ENCODE data around the gene SARS1. TPM values are rescaled to one million over a fixed set of nuclear protein-coding genes. Genes with fewer than 3 reads are reported as not detected.

SARS1 gene
- total and polyA plus RNA-seq, 2 of the 8 experiments (the other 6 are each of a cell fraction or from before 2014, with no cell fraction given) = 83.1 to 146 TPM

- H3K56ac ChIP-seq (replicated peaks; ENCODE audit: insufficient read length, low read depth, low read length) = no peak overlapping the region
- H3K27ac ChIP-seq (ENCODE audit: low read depth, low read length) = no peak overlapping the region
- H3K14ac ChIP-seq (ENCODE audit: insufficient read length) = no peak overlapping the region
- H2AFZ ChIP-seq (ENCODE audit: low read length) = no peak overlapping the region
- TF ChIP-seq TEAD4 (IDR thresholded peaks at IDR 0.05; ENCODE audit: low read depth, low read length) (no peak), POLR2A (IDR thresholded peaks at IDR 0.05; ENCODE audit: control extremely low read depth in 1 of 2, low read depth in 2 of 2, low read length in 2 of 2) (no peak), RAD21 (IDR thresholded peaks at IDR 0.05 in 1 of 2, conservative IDR thresholded peaks at IDR 0.05 in 1 of 2; ENCODE audit: low read depth in 2 of 2, low read length in 2 of 2) (no peak), SIRT6 (IDR thresholded peaks at IDR 0.05; ENCODE audit: low read length) (no peak), YY1 (IDR thresholded peaks at IDR 0.05; ENCODE audit: low read depth, low read length) (no peak), HDAC6 (IDR thresholded peaks at IDR 0.05; ENCODE audit: low read depth, low read length) (no peak)
- H2BK12ac ChIP-seq (ENCODE audit: low read depth, low read length) = no peak overlapping the region
- H3K79me1 ChIP-seq (ENCODE audit: low read depth, low read length) = no peaks in the 10 kb centered on the region
- no peaks in the 10 kb centered on the region for H3K79me2 ChIP-seq (ENCODE audit: control insufficient read depth in 1 of 2, insufficient read depth in 2 of 2, low read length in 2 of 2)
- FAIRE-seq = no peak
- H3K4me1 ChIP-seq (replicated peaks in 1 of 4; ENCODE audit: control insufficient read depth in 3 of 4, insufficient read depth in 4 of 4, low read length in 3 of 4) = peaks cover 0 to 5% (median 1%) of the 10 kb centered on the region in 4 experiments; a peak in 4 of 7 replicates
- no peak overlapping the region for H2BK15ac ChIP-seq (ENCODE audit: low read length)
- H2AK5ac ChIP-seq (ENCODE audit: low read depth, low read length) = no peak overlapping the region
- ChIA-PET CTCF (ENCODE audit: partially characterized antibody) (interaction anchor here (1.1 to 1.9 kb wide), 6 partner anchors 8 to 260 kb away, joined by 3 to 7 read pairs (median 4); no protein-coding TSS in a partner anchor), POLR2A (ENCODE audit: partially characterized antibody) (no interaction called here)
- H3K4me2 ChIP-seq (ENCODE audit: insufficient read depth in 1 of 2, low read depth in 2 of 2, low read length in 2 of 2) = no peak overlapping the region
- H4K91ac ChIP-seq (replicated peaks; ENCODE audit: insufficient read length, low read length) = no peak overlapping the region
- H2BK20ac ChIP-seq (ENCODE audit: low read length) = no peak overlapping the region
- H4K8ac ChIP-seq (ENCODE audit: extremely low read depth, insufficient read depth, low read length) = no peak overlapping the region
- DNase-seq (ENCODE audit: low read depth in 1 of 2, low spot score in 2 of 2) = no peak
- H4K5ac ChIP-seq (ENCODE audit: insufficient read length, low read depth, low read length) = no peak overlapping the region
- no peak overlapping the region for H3K4ac ChIP-seq (replicated peaks; ENCODE audit: insufficient read length, low read depth, low read length)
- no peaks in the 10 kb centered on the region for H3K27me3 ChIP-seq (replicated peaks in 1 of 4; ENCODE audit: control insufficient read depth in 3 of 4, extremely low read depth in 1 of 4, insufficient read depth in 3 of 4, low read length in 3 of 4)
- H3K23ac ChIP-seq (ENCODE audit: insufficient read length) = no peak overlapping the region
- no peaks in the 10 kb centered on the region for H3K9me3 ChIP-seq (ENCODE audit: insufficient read depth in 2 of 2, low read depth in 1 of 2, low read length in 1 of 2)
- no peak overlapping the region for H2BK120ac ChIP-seq (replicated peaks; ENCODE audit: low read depth, low read length)
- H3K4me3 ChIP-seq (ENCODE audit: extremely low read depth in 1 of 4, insufficient read depth in 2 of 4, low read depth in 3 of 4, low read length in 4 of 4) = no peak overlapping the region
- no peak overlapping the region for H2BK5ac ChIP-seq (ENCODE audit: low read depth, low read length)
- peaks cover 0 to 7% of the 10 kb centered on the region in 2 experiments for H4K20me1 ChIP-seq (replicated peaks in 1 of 2; ENCODE audit: control insufficient read depth in 1 of 2, insufficient read depth in 2 of 2, low read length in 2 of 2)
- WGBS, 2 experiments (ENCODE audit: extremely low coverage in 1 of 2, insufficient coverage in 1 of 2, insufficient read length in 1 of 2, insufficient replicate concordance in 2 of 2, low coverage in 1 of 2, low lambda C conversion rate in 2 of 2, missing lambda C conversion rate in 1 of 2) = 89% methylated on average over 13 of the region's 13 CpGs; no CpG with 5 or more reads in 1 of the 2 experiments
- peaks cover 4 to 18% (median 12%) of the 10 kb centered on the region in 4 experiments; a peak in 4 of 8 replicates for H3K36me3 ChIP-seq (ENCODE audit: control insufficient read depth in 2 of 4, insufficient read depth in 4 of 4, low read length in 3 of 4)
- H3K9ac ChIP-seq (replicated peaks in 1 of 4; ENCODE audit: extremely low read depth in 1 of 4, low read depth in 3 of 4, low read length in 3 of 4) = no peak overlapping the region
- no peak overlapping the region for H3K18ac ChIP-seq (ENCODE audit: extremely low read depth, low read length)
- no peaks in the 10 kb centered on the region for H3K23me2 ChIP-seq (ENCODE audit: low read depth, low read length)
Measured at GRCh38 chr1:109272021-109272799, 58.5 kb downstream of the SARS1 start.
